ENCODE data around the gene SPTB.

- no peak for TF ChIP-seq POLR2AphosphoS5 (IDR thresholded peaks at IDR 0.05)
- TF ChIP-seq CTCF (IDR thresholded peaks at IDR 0.05 in 8 of 11, conservative IDR thresholded peaks at IDR 0.05 in 3 of 11), result no peak
- TF ChIP-seq POLR2A (IDR thresholded peaks at IDR 0.05), result no peak
These were observed 179.4 kb downstream of the SPTB start for GRCh38 chr14:64700290-64700689.
